ENCODE measurements around the gene OR1B1. TPM values are rescaled to one million over a fixed set of nuclear protein-coding genes. Genes with fewer than 3 reads are reported as not detected.

The OR1B1 gene
- not detected for total RNA-seq
- polyA plus RNA-seq: not detected
- long read RNA-seq, donor 1: 0 reads
- long read RNA-seq, donor 2: 0 reads
- long read RNA-seq, donor 3: 0 reads

DNA sequence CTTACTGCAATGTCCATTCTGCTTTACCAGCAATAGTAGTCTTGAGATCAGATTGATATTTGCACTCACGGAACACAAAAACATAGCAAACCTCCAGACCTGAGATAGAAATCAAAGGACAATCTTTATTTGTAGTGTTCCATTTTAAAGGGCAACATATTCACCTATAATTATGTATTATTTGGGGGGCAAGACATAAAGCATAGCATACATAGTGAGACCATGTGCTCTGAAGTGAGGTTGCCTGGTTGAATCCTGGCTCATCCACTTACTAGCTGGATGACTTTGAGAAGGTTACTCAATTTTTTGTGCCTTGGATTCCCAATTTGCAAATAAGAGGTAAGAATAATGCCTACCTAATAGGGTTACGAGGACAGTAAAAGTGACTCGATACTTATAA lies at the start of gene OR1B1:
OR1B1 (minus strand) TSS at position 101 of the 400 bp plus-strand sequence.
- intact Hi-C loops (cut with DNase I): no loop called here
- ATAC-seq (no peak), DNase-seq (no peak)
- no peak for TF ChIP-seq POLR2A (IDR thresholded peaks at IDR 0.05)
- TF ChIP-seq, protein P1, sequence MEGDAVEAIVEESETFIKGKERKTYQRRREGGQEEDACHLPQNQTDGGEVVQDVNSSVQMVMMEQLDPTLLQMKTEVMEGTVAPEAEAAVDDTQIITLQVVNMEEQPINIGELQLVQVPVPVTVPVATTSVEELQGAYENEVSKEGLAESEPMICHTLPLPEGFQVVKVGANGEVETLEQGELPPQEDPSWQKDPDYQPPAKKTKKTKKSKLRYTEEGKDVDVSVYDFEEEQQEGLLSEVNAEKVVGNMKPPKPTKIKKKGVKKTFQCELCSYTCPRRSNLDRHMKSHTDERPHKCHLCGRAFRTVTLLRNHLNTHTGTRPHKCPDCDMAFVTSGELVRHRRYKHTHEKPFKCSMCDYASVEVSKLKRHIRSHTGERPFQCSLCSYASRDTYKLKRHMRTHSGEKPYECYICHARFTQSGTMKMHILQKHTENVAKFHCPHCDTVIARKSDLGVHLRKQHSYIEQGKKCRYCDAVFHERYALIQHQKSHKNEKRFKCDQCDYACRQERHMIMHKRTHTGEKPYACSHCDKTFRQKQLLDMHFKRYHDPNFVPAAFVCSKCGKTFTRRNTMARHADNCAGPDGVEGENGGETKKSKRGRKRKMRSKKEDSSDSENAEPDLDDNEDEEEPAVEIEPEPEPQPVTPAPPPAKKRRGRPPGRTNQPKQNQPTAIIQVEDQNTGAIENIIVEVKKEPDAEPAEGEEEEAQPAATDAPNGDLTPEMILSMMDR (IDR thresholded peaks at IDR 0.05): no peak
- Histone ChIP-seq H3K27ac (peak within 1 kb of the TSS in 2 of 12 donors; percentile 1 to 23), H3K4me1 (no peaks in the 10 kb centered on the region), H3K27me3 (no peaks in the 10 kb centered on the region), H3K4me3 (no peak within 1 kb of the TSS), H3K9me3 (peaks cover 0 to 5% (median 0%) of the 10 kb centered on the region in 12 donors), H3K36me3 (no peaks in the 10 kb centered on the region)
- 88 to 93% (median 89%) methylated on average over 3 of the region's 3 CpGs for WGBS, 4 donors

DNA sequence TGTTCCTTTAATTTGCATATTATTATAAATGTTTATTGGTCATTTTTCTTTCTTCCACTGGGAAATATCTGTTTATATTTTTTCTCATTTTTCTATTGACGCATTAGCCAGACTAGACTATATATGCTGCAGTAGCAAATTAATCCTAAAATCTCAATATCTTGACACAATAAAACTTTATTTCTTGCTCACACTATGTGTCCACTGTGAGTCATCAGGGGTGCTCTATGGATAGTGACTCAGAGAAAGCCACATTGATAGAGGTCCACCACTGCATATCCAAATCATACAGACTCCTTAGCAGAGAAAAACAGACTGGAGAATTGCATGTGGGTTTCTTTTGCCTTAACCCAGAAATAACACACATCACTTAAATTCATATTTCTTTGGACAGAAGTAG lies 38.3 kb upstream of the OR1B1 start:
- H3K9me3 ChIP-seq: peaks cover 0 to 37% (median 13%) of the 10 kb centered on the region in 12 donors
- intact Hi-C loops (cut with DNase I): no loop called here
- ATAC-seq: no peak

DNA sequence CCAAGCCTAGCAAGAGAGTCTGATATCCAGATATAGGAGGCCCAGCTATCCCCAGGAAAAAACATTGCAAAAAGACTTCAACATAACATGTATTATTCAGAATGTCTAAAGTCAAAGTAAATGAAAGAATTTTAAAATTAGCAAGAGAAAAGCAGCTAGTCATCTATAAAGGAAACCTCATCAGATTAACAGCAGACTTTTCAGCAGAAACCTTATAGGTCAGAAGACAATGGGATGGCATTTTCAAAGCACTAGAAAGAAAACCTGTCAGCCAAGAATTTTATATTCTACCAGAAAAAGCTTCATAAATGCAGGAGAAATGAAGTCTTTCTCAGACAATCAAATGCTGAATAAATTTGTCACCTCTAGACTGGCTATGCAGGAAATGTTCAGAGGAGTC lies 27.4 kb upstream of the OR1B1 start:
- Histone ChIP-seq H3K9me3 (peaks cover 0 to 25% (median 9%) of the 10 kb centered on the region in 12 donors), H3K4me3 (no peak overlapping the region), H3K27ac (no peak overlapping the region), H3K4me1 (no peaks in the 10 kb centered on the region), H3K36me3 (no peaks in the 10 kb centered on the region), H3K27me3 (no peaks in the 10 kb centered on the region)
- TF ChIP-seq, protein P1 (IDR thresholded peaks at IDR 0.05): no peak
- TF ChIP-seq POLR2A (IDR thresholded peaks at IDR 0.05): no peak
- DNase-seq (no peak), ATAC-seq (no peak)
- intact Hi-C loops (cut with DNase I): no loop called here

More for the DNA sequence above, 38.3 kb upstream of the OR1B1 start:
- no peak overlapping the region for H3K27ac ChIP-seq
- no peak for TF ChIP-seq POLR2A (IDR thresholded peaks at IDR 0.05)
- TF ChIP-seq, protein P1 (IDR thresholded peaks at IDR 0.05): no peak
- DNase-seq: no peak
- WGBS, 4 donors: 95 to 98% (median 97%) methylated on average over 1 of the region's 1 CpG
- no peaks in the 10 kb centered on the region for H3K27me3 ChIP-seq
- no peaks in the 10 kb centered on the region for H3K4me1 ChIP-seq
- H3K4me3 ChIP-seq: no peak overlapping the region
- H3K36me3 ChIP-seq: no peaks in the 10 kb centered on the region

DNA sequence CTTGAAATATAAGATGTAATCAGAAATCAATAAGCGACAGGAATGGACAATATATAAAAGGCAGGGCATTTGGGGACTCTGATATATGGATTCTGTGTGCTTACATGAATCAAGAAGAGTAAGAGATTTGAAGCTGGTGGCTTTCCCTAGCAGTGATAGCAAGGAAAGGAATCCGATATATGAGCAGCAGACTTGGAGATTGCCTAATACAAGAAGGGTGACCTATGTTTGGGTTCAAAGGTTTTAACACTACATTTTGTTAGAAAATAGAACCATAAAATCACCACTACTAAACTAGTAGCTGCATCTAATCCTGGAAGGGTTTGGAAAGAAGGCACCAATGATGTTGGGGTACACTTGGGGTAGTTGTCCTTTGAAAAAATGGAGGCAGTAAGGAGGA lies 15.1 kb upstream of the OR1B1 start:
- peaks cover 0 to 32% (median 11%) of the 10 kb centered on the region in 12 donors for H3K9me3 ChIP-seq
- H3K4me1 ChIP-seq: no peaks in the 10 kb centered on the region
- H3K36me3 ChIP-seq: no peaks in the 10 kb centered on the region
- no peak overlapping the region for H3K27ac ChIP-seq
- TF ChIP-seq, protein P1 (IDR thresholded peaks at IDR 0.05): no peak
- no peak for TF ChIP-seq POLR2A (IDR thresholded peaks at IDR 0.05)
- no peaks in the 10 kb centered on the region for H3K27me3 ChIP-seq
- DNase-seq (no peak), ATAC-seq (no peak)
- WGBS, 4 donors: 52 to 87% (median 66%) methylated on average over 2 of the region's 2 CpGs
- intact Hi-C loops (cut with DNase I): no loop called here
- H3K4me3 ChIP-seq: no peak overlapping the region

Measured in heart left ventricle (tissue), 16 donors.